Omental fat pad (tissue), 4 donors: ENCODE data around the gene SMIM45. TPM values are rescaled to one million over a fixed set of nuclear protein-coding genes. Genes with fewer than 3 reads are reported as not detected.
A peak's percentile ranks its signal among the peaks of the same experiment; 100 is the strongest.

ENCODE experiments used
- ATAC-seq: fragments of 150-250 bp; one replicate; pipeline ENCODE4 v1.9.1; 2016; ENCODE audit warnings: mild to moderate bottlenecking, moderate library complexity; ENCODE audit not compliant: low FRiP score
- DNase-seq: peaks from one replicate; pipeline ENCODE4 v3.0.0-alpha.2; 2019; ENCODE audit warnings: low spot score
- total RNA-seq, 4 donors: library from RNA; depleted of rRNA; stranded (reverse); fragments of >200 nt; gene quantifications; one replicate each; pipeline ENCODE4 v1.1.0, GENCODE V29; 2016
- TF ChIP-seq, protein P1 (sequence below), 3 donors: fragments of 450-650 bp; IDR thresholded peaks; one replicate each; pipeline ENCODE4 v1.5.1; 2016 to 2017; ENCODE audit warnings: antibody characterized with exemption in 3 of 3, mild to moderate bottlenecking in 3 of 3, moderate library complexity in 2 of 3

The SMIM45 gene

DNA sequence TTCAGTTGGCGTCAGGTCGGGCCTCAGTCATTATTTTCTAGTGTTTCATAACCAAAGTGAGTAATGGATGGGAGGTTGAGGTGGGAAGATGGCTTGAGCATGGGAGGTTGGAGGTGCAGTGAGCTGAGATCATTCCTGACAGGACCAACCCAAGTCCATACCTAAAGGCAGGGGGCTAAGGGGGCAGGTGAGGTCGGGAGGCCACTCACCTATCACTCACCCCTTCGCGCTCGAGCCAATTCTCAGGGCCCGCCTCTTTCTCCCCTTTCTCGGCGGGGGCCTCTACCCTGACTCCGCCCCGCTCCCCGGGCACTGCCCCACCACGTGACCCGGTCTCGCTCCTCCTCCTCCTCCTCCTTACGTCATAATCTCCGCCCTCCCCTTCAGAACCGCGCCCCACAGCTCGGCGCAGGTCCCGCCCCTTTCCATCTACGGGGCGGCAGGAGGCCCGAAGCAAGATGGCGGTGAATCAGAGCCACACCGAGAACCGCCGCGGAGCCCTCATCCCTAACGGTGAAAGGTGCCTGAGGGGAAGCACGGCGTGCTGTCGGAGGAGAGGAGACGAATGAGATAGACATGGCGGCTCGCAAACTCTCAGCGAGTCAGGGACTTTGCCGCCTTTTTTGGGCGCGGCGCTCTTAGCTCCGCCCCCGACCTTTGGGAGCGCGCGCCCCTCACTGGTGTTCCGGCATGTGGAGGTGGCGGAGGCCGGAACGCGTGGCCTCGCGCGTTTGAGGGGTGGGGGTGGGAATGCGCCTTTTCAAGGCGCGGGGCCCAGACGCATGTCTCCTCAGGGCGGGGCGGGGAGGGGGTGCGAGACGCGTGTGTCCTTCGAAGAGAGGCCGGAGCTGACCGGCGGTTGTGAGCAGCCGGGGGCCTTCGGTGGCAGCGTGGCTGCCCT lies 46.7 kb downstream of the SMIM45 start, which contains the start of gene WBP2NL:
Gene WBP2NL (plus strand): TSS at position 428 of the 901 bp plus-strand sequence. CDS start 31 bp downstream, at position 459.
- DNase-seq (peak; percentile 59), ATAC-seq (peak; percentile 90)
- TF ChIP-seq, protein P1, sequence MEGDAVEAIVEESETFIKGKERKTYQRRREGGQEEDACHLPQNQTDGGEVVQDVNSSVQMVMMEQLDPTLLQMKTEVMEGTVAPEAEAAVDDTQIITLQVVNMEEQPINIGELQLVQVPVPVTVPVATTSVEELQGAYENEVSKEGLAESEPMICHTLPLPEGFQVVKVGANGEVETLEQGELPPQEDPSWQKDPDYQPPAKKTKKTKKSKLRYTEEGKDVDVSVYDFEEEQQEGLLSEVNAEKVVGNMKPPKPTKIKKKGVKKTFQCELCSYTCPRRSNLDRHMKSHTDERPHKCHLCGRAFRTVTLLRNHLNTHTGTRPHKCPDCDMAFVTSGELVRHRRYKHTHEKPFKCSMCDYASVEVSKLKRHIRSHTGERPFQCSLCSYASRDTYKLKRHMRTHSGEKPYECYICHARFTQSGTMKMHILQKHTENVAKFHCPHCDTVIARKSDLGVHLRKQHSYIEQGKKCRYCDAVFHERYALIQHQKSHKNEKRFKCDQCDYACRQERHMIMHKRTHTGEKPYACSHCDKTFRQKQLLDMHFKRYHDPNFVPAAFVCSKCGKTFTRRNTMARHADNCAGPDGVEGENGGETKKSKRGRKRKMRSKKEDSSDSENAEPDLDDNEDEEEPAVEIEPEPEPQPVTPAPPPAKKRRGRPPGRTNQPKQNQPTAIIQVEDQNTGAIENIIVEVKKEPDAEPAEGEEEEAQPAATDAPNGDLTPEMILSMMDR (IDR thresholded peaks at IDR 0.05), result no peak

GRCh38 chr22:42000466-42000865 lies 48.5 kb downstream of the SMIM45 start:
- no peak for DNase-seq

GRCh38 chr22:42001121-42001520 lies 49.2 kb downstream of the SMIM45 start:
- DNase-seq (no peak), ATAC-seq (no peak)
- TF ChIP-seq, protein P1 (IDR thresholded peaks at IDR 0.05), result no peak

More at GRCh38 chr22:42000466-42000865, 48.5 kb downstream of the SMIM45 start:
- TF ChIP-seq, protein P1 (IDR thresholded peaks at IDR 0.05), result no peak
- no peak for ATAC-seq

- TF ChIP-seq, protein P1 (IDR thresholded peaks at IDR 0.05), result no peak
Measured at GRCh38 chr22:42001706-42002105, 49.8 kb downstream of the SMIM45 start.

DNA sequence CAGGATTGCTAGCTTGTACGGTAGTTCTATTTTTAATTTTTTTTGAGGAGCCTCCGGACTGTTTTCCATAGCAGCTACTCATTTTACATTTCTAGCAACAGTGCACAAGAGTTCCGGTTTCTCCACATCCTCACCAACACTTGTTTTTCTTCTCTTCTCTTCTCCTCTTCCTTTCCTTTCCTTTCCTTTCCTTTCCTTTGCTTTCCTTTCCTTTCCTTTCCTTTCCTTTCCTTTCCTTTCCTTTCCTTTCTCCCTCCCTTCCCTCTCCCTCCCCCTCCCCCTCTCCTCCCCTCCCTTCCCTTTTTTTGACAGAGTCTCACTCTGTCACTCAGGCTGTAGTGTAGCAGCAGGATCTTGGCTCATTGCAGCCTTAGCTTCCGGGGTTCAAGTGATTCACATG lies 56.0 kb downstream of the SMIM45 start:
- DNase-seq (no peak), ATAC-seq (no peak)
- TF ChIP-seq, protein P1 (IDR thresholded peaks at IDR 0.05), result no peak

More at GRCh38 chr22:42001706-42002105, 49.8 kb downstream of the SMIM45 start:
- DNase-seq (no peak), ATAC-seq (no peak)

Other genes starting within 250 kb of the SMIM45 start
- gene CCDC134, start 151.5 kb upstream of the SMIM45 start, total RNA-seq, result 1 to 10 TPM; 1.6 to 3.5 (median 3.4) TPM
- 10 to 100 TPM; 26.3 to 63.5 (median 33.8) TPM for gene SREBF2, start 119.0 kb upstream of the SMIM45 start, total RNA-seq
- not detected for gene SHISA8, start 37.1 kb upstream of the SMIM45 start, total RNA-seq
- under 1 TPM; 0.16 to 0.84 (median 0.22) TPM for gene TNFRSF13C, start 25.3 kb upstream of the SMIM45 start, total RNA-seq
- 1 to 10 TPM in 1 of 4 donors, under 1 TPM in 1, not detected in 2; 0.84 to 5.4 TPM for gene CENPM, start 5.0 kb upstream of the SMIM45 start, total RNA-seq
- under 1 TPM in 3 of 4 donors, not detected in 1; 0.13 to 0.72 (median 0.37) TPM for gene SEPTIN3, start 17.3 kb downstream of the SMIM45 start, total RNA-seq
- 1 to 10 TPM in 1 of 4 donors, under 1 TPM in 3; 0.28 to 1.1 (median 0.72) TPM for gene WBP2NL, start 46.6 kb downstream of the SMIM45 start, total RNA-seq
- 10 to 100 TPM; 24.8 to 47.6 (median 35.3) TPM for gene NAGA, start 118.7 kb downstream of the SMIM45 start, total RNA-seq
- 10 to 100 TPM in 3 of 4 donors, 1 to 10 TPM in 1; 9.3 to 22.5 (median 13.9) TPM for gene PHETA2, start 122.1 kb downstream of the SMIM45 start, total RNA-seq
- 10 to 100 TPM in 3 of 4 donors, 1 to 10 TPM in 1; 9.9 to 16.2 (median 12.2) TPM for gene SMDT1, start 127.5 kb downstream of the SMIM45 start, total RNA-seq
- 10 to 100 TPM; 55.5 to 59.3 (median 57.7) TPM for gene NDUFA6, start 138.6 kb downstream of the SMIM45 start, total RNA-seq
- gene CYP2D6, start 178.7 kb downstream of the SMIM45 start, total RNA-seq, result 1 to 10 TPM in 1 of 4 donors, under 1 TPM in 3; 0.28 to 1.1 (median 0.49) TPM